H1 (cell line): Measurements from ENCODE around the gene TUBE1. TPM values are rescaled to one million over a fixed set of nuclear protein-coding genes. Genes with fewer than 3 reads are reported as not detected.

Experiments used
- CTCF ChIA-PET: fragments of 300-600 bp; sonication (Branson Sonifier 250); formaldehyde crosslinking; loops from one replicate; lab custom pipeline; 2021; ENCODE audit not compliant: partially characterized antibody; lab: Charles Lee
- POLR2A ChIA-PET: fragments of 300-600 bp; sonication (Branson Sonifier 250); formaldehyde crosslinking; loops from one replicate; lab custom pipeline; 2021; ENCODE audit warnings: inconsistent platforms; ENCODE audit not compliant: partially characterized antibody; lab: Charles Lee
- DNase-seq, 2 experiments: peaks; one replicate each; pipeline versions ENCODE4 v3.0.0 to v3.0.0-alpha.2; 2010 to 2022; ENCODE audit warnings: low spot score in 2 of 2, low read depth in 1 of 2, mixed read lengths in 1 of 2
- FAIRE-seq: peaks from 2 replicates; lab custom pipeline; 2011; peaks lifted over from hg19 to GRCh38; lab: Jason Lieb, UNC
- H2AFZ ChIP-seq: 2 replicates; pipeline ENCODE4 v1.8.1; 2012; ENCODE audit warnings: low read length, inconsistent platforms
- H2AK5ac ChIP-seq: 2 replicates; pipeline ENCODE4 v1.6.1; 2013; ENCODE audit warnings: low read depth, low read length
- H2BK120ac ChIP-seq: replicated peaks from 2 replicates; pipeline ENCODE3; 2013; ENCODE audit warnings: low read depth, low read length, inconsistent platforms
- H2BK12ac ChIP-seq: 2 replicates; pipeline ENCODE4 v1.6.1; 2013; ENCODE audit warnings: low read depth, low read length
- H2BK15ac ChIP-seq: 2 replicates; pipeline ENCODE4 v1.6.1; 2013; ENCODE audit warnings: low read length
- H2BK20ac ChIP-seq: 2 replicates; pipeline ENCODE4 v1.6.1; 2013; ENCODE audit warnings: low read length
- H2BK5ac ChIP-seq: 2 replicates; pipeline ENCODE4 v1.6.1; 2013; ENCODE audit warnings: low read depth, low read length
- H3K14ac ChIP-seq: 2 replicates; pipeline ENCODE4 v1.6.1; 2013; ENCODE audit warnings: inconsistent platforms; ENCODE audit not compliant: insufficient read length
- H3K18ac ChIP-seq: 2 replicates; pipeline ENCODE4 v1.6.1; 2013; ENCODE audit warnings: low read length; ENCODE audit errors: extremely low read depth
- H3K23ac ChIP-seq: 2 replicates; pipeline ENCODE4 v1.6.1; 2013; ENCODE audit warnings: inconsistent platforms; ENCODE audit not compliant: insufficient read length
- H3K23me2 ChIP-seq: 2 replicates; pipeline ENCODE4 v1.6.1; 2013; ENCODE audit warnings: low read depth, low read length
- H3K27ac ChIP-seq: 2 replicates; pipeline ENCODE4 v1.6.1; 2011; ENCODE audit warnings: low read depth, low read length, inconsistent platforms
- H3K27me3 ChIP-seq, 4 experiments: replicated peaks in 1 of 4; 1 replicate in 1 of 4; 2 replicates in 3 of 4; pipeline versions ENCODE4 v1.6.1 to v1.8.1; 2011 to 2013; ENCODE audit warnings: low read length in 3 of 4, mild to moderate bottlenecking in 3 of 4, inconsistent platforms in 2 of 4, mixed read lengths in 2 of 4, moderate library complexity in 1 of 4; ENCODE audit not compliant: control insufficient read depth in 3 of 4, insufficient read depth in 3 of 4; ENCODE audit errors: extremely low read depth in 1 of 4
- H3K36me3 ChIP-seq, 4 experiments: 2 replicates each; pipeline versions ENCODE4 v1.6.1 to v1.8.1; 2011 to 2013; ENCODE audit warnings: mild to moderate bottlenecking in 4 of 4, low read length in 3 of 4, moderate library complexity in 2 of 4, control low read depth in 1 of 4, inconsistent platforms in 1 of 4; ENCODE audit not compliant: insufficient read depth in 4 of 4, control insufficient read depth in 2 of 4
- H3K4ac ChIP-seq: replicated peaks from 2 replicates; pipeline ENCODE3; 2013; ENCODE audit warnings: low read length, low read depth, mixed read lengths, inconsistent platforms; ENCODE audit not compliant: insufficient read length
- H3K4me1 ChIP-seq, 4 experiments: replicated peaks in 1 of 4; 1 replicate in 1 of 4; 2 replicates in 3 of 4; pipeline versions ENCODE4 v1.6.1 to v1.8.1; 2011 to 2013; ENCODE audit warnings: low read length in 3 of 4, inconsistent platforms in 2 of 4, mixed read lengths in 1 of 4; ENCODE audit not compliant: insufficient read depth in 4 of 4, control insufficient read depth in 3 of 4
- H3K4me2 ChIP-seq, 2 experiments: 2 replicates each; pipeline versions ENCODE4 v1.6.1 to v1.8.1; 2011 to 2013; ENCODE audit warnings: low read depth in 2 of 2, low read length in 2 of 2, control low read depth in 1 of 2, inconsistent platforms in 1 of 2, mild to moderate bottlenecking in 1 of 2; ENCODE audit not compliant: insufficient read depth in 1 of 2
- H3K4me3 ChIP-seq, 4 experiments: fragments of 200-600, 300-600 bp in 1 of 4; sonication (generic), shearing (Covaris generic), sonication (Bioruptor Twin) in 1 of 4; 2 replicates each; pipeline versions ENCODE4 v1.5.1 to v1.8.1; 2011 to 2016; ENCODE audit warnings: low read length in 4 of 4, low read depth in 3 of 4, control low read depth in 2 of 4, inconsistent platforms in 2 of 4, mild to moderate bottlenecking in 2 of 4, mixed read lengths in 1 of 4, moderate library complexity in 1 of 4; ENCODE audit not compliant: insufficient read depth in 2 of 4; ENCODE audit errors: extremely low read depth in 1 of 4
- H3K56ac ChIP-seq: replicated peaks from 2 replicates; pipeline ENCODE3; 2013; ENCODE audit warnings: low read depth, mild to moderate bottlenecking, mixed read lengths, low read length, inconsistent platforms; ENCODE audit not compliant: insufficient read length
- H3K79me1 ChIP-seq: 2 replicates; pipeline ENCODE4 v1.6.1; 2013; ENCODE audit warnings: low read depth, low read length, control low read depth
- H3K79me2 ChIP-seq, 2 experiments: 2 replicates each; pipeline versions ENCODE4 v1.6.1 to v1.8.1; 2012 to 2013; ENCODE audit warnings: low read length in 2 of 2, mild to moderate bottlenecking in 2 of 2, inconsistent platforms in 1 of 2; ENCODE audit not compliant: insufficient read depth in 2 of 2, control insufficient read depth in 1 of 2
- H3K9ac ChIP-seq, 4 experiments: replicated peaks in 1 of 4; 1 replicate in 1 of 4; 2 replicates in 3 of 4; pipeline versions ENCODE4 v1.6.1 to v1.8.1; 2011 to 2013; ENCODE audit warnings: low read depth in 3 of 4, low read length in 3 of 4, control low read depth in 2 of 4, mild to moderate bottlenecking in 2 of 4, moderate library complexity in 2 of 4, inconsistent platforms in 1 of 4; ENCODE audit errors: extremely low read depth in 1 of 4
- H3K9me3 ChIP-seq, 2 experiments: 2 replicates each; pipeline versions ENCODE4 v1.6.1 to v1.8.1; 2012 to 2013; ENCODE audit warnings: mild to moderate bottlenecking in 2 of 2, moderate library complexity in 2 of 2, control low read depth in 1 of 2, inconsistent platforms in 1 of 2, low read depth in 1 of 2, low read length in 1 of 2, mixed read lengths in 1 of 2; ENCODE audit not compliant: insufficient read depth in 2 of 2
- H4K20me1 ChIP-seq, 2 experiments: replicated peaks in 1 of 2; 2 replicates each; pipeline versions ENCODE3 to v1.8.1; 2011 to 2013; ENCODE audit warnings: inconsistent platforms in 2 of 2, low read length in 2 of 2, mild to moderate bottlenecking in 1 of 2; ENCODE audit not compliant: insufficient read depth in 2 of 2, control insufficient read depth in 1 of 2
- H4K5ac ChIP-seq: 2 replicates; pipeline ENCODE4 v1.6.1; 2013; ENCODE audit warnings: low read length, low read depth, mixed read lengths, inconsistent platforms; ENCODE audit not compliant: insufficient read length
- H4K8ac ChIP-seq: 2 replicates; pipeline ENCODE4 v1.8.0; 2013; ENCODE audit warnings: mild to moderate bottlenecking, moderate library complexity, low read length, inconsistent platforms; ENCODE audit not compliant: insufficient read depth; ENCODE audit errors: extremely low read depth
- H4K91ac ChIP-seq: replicated peaks from 2 replicates; pipeline ENCODE3; 2013; ENCODE audit warnings: low read length, mixed read lengths, inconsistent platforms; ENCODE audit not compliant: insufficient read length
- ASH2L ChIP-seq: fragments of 200-600, 300-600 bp; sonication (generic); IDR thresholded peaks from one replicate; pipeline ENCODE4 v1.7.1; 2017; ENCODE audit warnings: low read length
- BRCA1 ChIP-seq: IDR thresholded peaks from 2 replicates; pipeline ENCODE4 v1.6.1; 2012; ENCODE audit warnings: low read depth, low read length, improper control_type of control experiment
- CBX8 ChIP-seq: fragments of 300-800, 300-1000 bp; sonication (generic); IDR thresholded peaks from 2 replicates; pipeline ENCODE4 v1.7.1; 2016; ENCODE audit warnings: low read depth, low read length, borderline replicate concordance
- CEBPB ChIP-seq: IDR thresholded peaks from 2 replicates; pipeline ENCODE4 v1.6.1; 2012; ENCODE audit warnings: low read depth, low read length
- JUN ChIP-seq: IDR thresholded peaks from 2 replicates; pipeline ENCODE4 v1.6.1; 2011; ENCODE audit warnings: low read depth, mild to moderate bottlenecking, improper control_type of control experiment, low read length
- PHF8 ChIP-seq: fragments of 200-600 bp; sonication (generic); conservative IDR thresholded peaks from 2 replicates; pipeline ENCODE4 v1.7.1; 2012; ENCODE audit warnings: low read depth, mild to moderate bottlenecking, inconsistent platforms, low read length, moderate library complexity
- POLR2A ChIP-seq, 2 experiments: IDR thresholded peaks; 1 replicate in 1 of 2; 2 replicates in 1 of 2; pipeline ENCODE4 v1.6.1; 2011; ENCODE audit warnings: low read depth in 2 of 2, low read length in 2 of 2, mild to moderate bottlenecking in 2 of 2; ENCODE audit errors: control extremely low read depth in 1 of 2
- RBBP5 ChIP-seq: IDR thresholded peaks from 2 replicates; pipeline ENCODE4 v1.7.1; 2012; ENCODE audit warnings: low read depth, mild to moderate bottlenecking, inconsistent platforms, low read length, moderate library complexity, borderline replicate concordance
- RNF2 ChIP-seq: fragments of 200-900, 300-1000 bp; sonication (generic); IDR thresholded peaks from 2 replicates; pipeline ENCODE4 v1.7.1; 2016; ENCODE audit warnings: borderline replicate concordance, low read depth, mild to moderate bottlenecking, antibody characterized with exemption, low read length; ENCODE audit not compliant: poor library complexity, severe bottlenecking; ENCODE audit errors: missing control alignments
- RXRA ChIP-seq: IDR thresholded peaks from 2 replicates; pipeline ENCODE4 v1.6.1; 2011; ENCODE audit warnings: low read depth, mild to moderate bottlenecking, low read length, moderate library complexity; ENCODE audit not compliant: insufficient read depth
- SRF ChIP-seq: IDR thresholded peaks from 2 replicates; pipeline ENCODE4 v1.6.1; 2011; ENCODE audit warnings: mild to moderate bottlenecking, low read depth, low read length, moderate library complexity
- TAF7 ChIP-seq: optimal IDR thresholded peaks from 2 replicates; pipeline ENCODE3; 2011; ENCODE audit warnings: low read depth, mild to moderate bottlenecking, inconsistent platforms, low read length, moderate library complexity, borderline replicate concordance
- TBP ChIP-seq: IDR thresholded peaks from 2 replicates; pipeline ENCODE4 v1.6.1; 2011; ENCODE audit warnings: low read depth, low read length, improper control_type of control experiment
- TCF12 ChIP-seq: IDR thresholded peaks from 2 replicates; pipeline ENCODE4 v1.6.1; 2011; ENCODE audit warnings: low read depth, mild to moderate bottlenecking, low read length
- TEAD4 ChIP-seq: IDR thresholded peaks from 2 replicates; pipeline ENCODE4 v1.6.1; 2012; ENCODE audit warnings: low read depth, low read length, inconsistent platforms, mixed read lengths
- YY1 ChIP-seq: IDR thresholded peaks from 2 replicates; pipeline ENCODE4 v1.6.1; 2011; ENCODE audit warnings: low read depth, mild to moderate bottlenecking, low read length
- WGBS, 2 experiments: shearing (Covaris generic) in 1 of 2; methylation state at CpG; one replicate each; pipeline versions ENCODE4 v1.1.6 to v1.1.7; 2013 to 2015; ENCODE audit warnings: low lambda C conversion rate in 2 of 2, mixed read lengths in 2 of 2, inconsistent platforms in 1 of 2, low coverage in 1 of 2, missing lambda C conversion rate in 1 of 2; ENCODE audit not compliant: insufficient replicate concordance in 2 of 2, insufficient coverage in 1 of 2, insufficient read length in 1 of 2; ENCODE audit errors: extremely low coverage in 1 of 2, missing lambda C conversion rate in 1 of 2; 5-methylcytosine and 5-hydroxymethylcytosine counted together
- polyA plus RNA-seq, 7 experiments: library from polyadenylated mRNA; depleted of rRNA in 3 of 7; stranded (reverse) in 5 of 7; unstranded in 2 of 7; fragments of >200 nt in 5 of 7; fragments of 200-250 nt in 2 of 7; gene quantifications; 1 replicate in 5 of 7; 2 replicates in 1 of 7; 4 replicates in 1 of 7; pipeline versions ENCODE4 v1.2.1 to v1.2.3, GENCODE V29; 2011 to 2013; ENCODE audit warnings: missing spikeins in 2 of 7, mixed read lengths in 2 of 7
- total RNA-seq: library from RNA; stranded (reverse); fragmentation: NEBNext Ultra II Directional; extraction: Animal tissue kit (Norgen Biotek cat#: 25700); gene quantifications from 2 replicates; pipeline ENCODE4 v1.2.1, GENCODE V29; 2021

TUBE1 gene
- total and polyA plus RNA-seq, 2 of the 8 experiments (the other 6 are each of a cell fraction or from before 2014, with no cell fraction given) = 8.0 to 15.9 TPM

DNA sequence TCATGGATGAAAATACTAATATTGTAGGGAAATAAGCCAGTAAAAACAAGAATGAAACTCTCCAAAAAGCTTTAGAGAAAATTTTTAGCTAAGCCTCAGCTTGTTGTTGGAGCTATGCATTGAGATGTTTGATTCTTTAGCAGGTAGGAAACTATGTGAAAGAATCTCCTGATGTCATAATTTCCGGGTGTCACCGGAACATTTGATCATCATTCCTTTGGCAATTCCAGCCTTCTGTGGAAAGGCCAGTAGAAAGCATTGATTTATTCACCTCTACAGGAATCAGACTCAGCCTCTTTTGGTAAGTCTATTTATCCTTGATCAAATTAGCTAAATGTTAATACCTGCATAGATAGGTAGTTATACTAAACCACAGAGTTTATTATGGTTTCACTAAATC, 9.6 kb upstream of the TUBE1 start:
- CTCF ChIA-PET = interaction anchor here (1.6 kb wide), 1 partner anchor 11 kb away, joined by 3 read pairs; no protein-coding TSS in a partner anchor
- TF ChIP-seq CBX8 = no peak
- TF ChIP-seq BRCA1 = no peak
- TF ChIP-seq JUN = no peak
- no peak for TF ChIP-seq RBBP5
- no peak for TF ChIP-seq TEAD4
- TF ChIP-seq CEBPB = no peak
- no peak for TF ChIP-seq ASH2L
- no peak for TF ChIP-seq TCF12
- TF ChIP-seq SRF = no peak
- no peak for TF ChIP-seq TAF7
- no peak for TF ChIP-seq POLR2A (IDR thresholded peaks at IDR 0.05; ENCODE audit: control extremely low read depth in 1 of 2, low read depth in 2 of 2, low read length in 2 of 2)
- no peak for TF ChIP-seq RXRA
- no peak for TF ChIP-seq PHF8
- no peak for TF ChIP-seq RNF2
- no peak for TF ChIP-seq TBP
- no peak for TF ChIP-seq YY1

More for the DNA sequence above, 9.6 kb upstream of the TUBE1 start:
- Histone ChIP-seq H3K14ac (no peak overlapping the region), H2BK120ac (no peak overlapping the region), H4K5ac (no peak overlapping the region), H3K9ac (no peak overlapping the region), H3K27me3 (no peaks in the 10 kb centered on the region), H3K79me1 (no peaks in the 10 kb centered on the region), H3K27ac (no peak overlapping the region), H3K4me3 (no peak overlapping the region), H4K20me1 (no peaks in the 10 kb centered on the region), H3K4me2 (no peak overlapping the region), H2BK5ac (no peak overlapping the region), H2AFZ (no peak overlapping the region), H3K18ac (no peak overlapping the region), H3K9me3 (no peaks in the 10 kb centered on the region), H4K91ac (no peak overlapping the region), H2BK12ac (no peak overlapping the region), H4K8ac (no peak overlapping the region), H3K4me1 (peaks cover 0 to 8% (median 3%) of the 10 kb centered on the region in 4 experiments; a peak in 1 of 7 replicates), H2BK15ac (no peak overlapping the region), H3K56ac (no peak overlapping the region), H3K79me2 (no peaks in the 10 kb centered on the region), H3K23ac (no peak overlapping the region), H3K23me2 (no peaks in the 10 kb centered on the region), H3K36me3 (no peaks in the 10 kb centered on the region), H2BK20ac (no peak overlapping the region), H3K4ac (no peak overlapping the region), H2AK5ac (no peak overlapping the region)
- FAIRE-seq (no peak), DNase-seq (no peak)
- POLR2A ChIA-PET = interaction anchor here (1.5 kb wide), 1 partner anchor 9 kb away, joined by 4 read pairs; the partner anchor contains the start of genes FAM229B and TUBE1
- 95% methylated on average over 2 of the region's 2 CpGs; no CpG with 5 or more reads in 1 of the 2 experiments for WGBS, 2 experiments
